ENCODE measurements around the gene NAV1. TPM values are rescaled to one million over a fixed set of nuclear protein-coding genes. Genes with fewer than 3 reads are reported as not detected.
A peak's percentile ranks its signal among the peaks of the same experiment; 100 is the strongest.

NAV1 gene
- total and polyA plus RNA-seq, 9 of the 15 experiments (the other 6 are each of a cell fraction or from before 2014, with no cell fraction given): 0.91 to 16.8 (median 3.2) TPM

GRCh38 chr1:201578008-201578888 is 39.3 kb downstream of the NAV1 start (continued):
- no peak for TF ChIP-seq ELK1 (CRISPR knock-in tag; IDR thresholded peaks at IDR 0.05)
- no peak for TF ChIP-seq SIN3B (IDR thresholded peaks at IDR 0.05; ENCODE audit: low read depth)
- TF ChIP-seq HINFP (tag; conservative IDR thresholded peaks at IDR 0.05; ENCODE audit: low read depth): no peak
- TF ChIP-seq STAG1 (CRISPR knock-in tag; IDR thresholded peaks at IDR 0.05; ENCODE audit: borderline replicate concordance): no peak
- peak; percentile 65 for TF ChIP-seq TBP (optimal IDR thresholded peaks at IDR 0.05; ENCODE audit: low read depth, low read length)
- TF ChIP-seq SREBF2 (CRISPR knock-in tag; IDR thresholded peaks at IDR 0.05): no peak
- TF ChIP-seq BHLHE40 (IDR thresholded peaks at IDR 0.05; ENCODE audit: low read length): peak; percentile 67
- TF ChIP-seq ZNF24 (IDR thresholded peaks at IDR 0.05): peak; percentile 77
- peak; percentile 86 for TF ChIP-seq HDAC3 (IDR thresholded peaks at IDR 0.05; ENCODE audit: borderline replicate concordance, partially characterized antibody)
- TF ChIP-seq L3MBTL2 (IDR thresholded peaks at IDR 0.05): peak; percentile 70
- TF ChIP-seq REST (IDR thresholded peaks at IDR 0.05; ENCODE audit: borderline replicate concordance): peak; percentile 72
- peak; percentile 75; the same call in 1 of the 2 replicates for TF ChIP-seq REST (CRISPR knock-in tag; IDR thresholded peaks at IDR 0.05; ENCODE audit: low read depth)

Data from K562 (cell line).